IMR-90 (cell line): ENCODE measurements around the gene TPSB2. TPM values are rescaled to one million over a fixed set of nuclear protein-coding genes. Genes with fewer than 3 reads are reported as not detected.

Experiments
- ATAC-seq: fragments of 200-7000 bp; cut with Tn5 transposase; 2 replicates; pipeline ENCODE4 v1.9.1; 2020; ENCODE audit warnings: low read depth, mild to moderate bottlenecking, moderate library complexity
- BruUV-seq: library from RNA; stranded (reverse); fragments of 400-500 nt; replicated peaks from 2 replicates; lab custom pipeline; 2021; lab: Mats Ljungman, UMichigan
- CTCF ChIA-PET: fragments of 300-600 bp; formaldehyde crosslinking; extraction: SDS; loops from one replicate; lab custom pipeline; 2021; ENCODE audit warnings: antibody characterized with exemption; lab: Yijun Ruan, JAX
- POLR2A ChIA-PET: fragments of 300-600 bp; sonication (Branson Sonifier 250); formaldehyde crosslinking; loops from one replicate; lab custom pipeline; 2022; ENCODE audit warnings: antibody characterized with exemption; ENCODE audit not compliant: unreplicated experiment; lab: Charles Lee
- DNase-seq: peaks from one replicate; pipeline ENCODE4 v3.0.0; 2013
- H2AFZ ChIP-seq: replicated peaks from 2 replicates; pipeline ENCODE3; 2013; ENCODE audit warnings: low read length, mild to moderate bottlenecking; ENCODE audit not compliant: poor library complexity
- H2AK5ac ChIP-seq: 2 replicates; pipeline ENCODE4 v1.6.1; 2013; ENCODE audit warnings: low read depth, low read length, inconsistent platforms
- H2AK9ac ChIP-seq: replicated peaks from 2 replicates; pipeline ENCODE3; 2013; ENCODE audit warnings: mild to moderate bottlenecking, low read depth, low read length, moderate library complexity; ENCODE audit not compliant: poor library complexity
- H2BK120ac ChIP-seq: 2 replicates; pipeline ENCODE4 v1.6.1; 2013; ENCODE audit warnings: low read depth, low read length, inconsistent platforms
- H2BK15ac ChIP-seq: 3 replicates; pipeline ENCODE4 v1.6.1; 2013; ENCODE audit warnings: low read depth, low read length, inconsistent platforms
- H2BK20ac ChIP-seq: 2 replicates; pipeline ENCODE4 v1.6.1; 2013; ENCODE audit warnings: low read depth, mild to moderate bottlenecking, inconsistent platforms, low read length, moderate library complexity
- H2BK5ac ChIP-seq: 2 replicates; pipeline ENCODE4 v1.6.1; 2013; ENCODE audit warnings: mild to moderate bottlenecking, low read depth, low read length, inconsistent platforms; ENCODE audit not compliant: poor library complexity, severe bottlenecking
- H3K14ac ChIP-seq: replicated peaks from 2 replicates; pipeline ENCODE4 v1.6.1; 2013; ENCODE audit warnings: low read depth, low read length, inconsistent platforms
- H3K18ac ChIP-seq: 2 replicates; pipeline ENCODE4 v1.6.1; 2013; ENCODE audit warnings: low read depth, low read length, control low read depth
- H3K23ac ChIP-seq: 2 replicates; pipeline ENCODE4 v1.6.1; 2013; ENCODE audit warnings: low read depth, low read length, inconsistent platforms
- H3K27ac ChIP-seq: 2 replicates; pipeline ENCODE4 v1.5.1; 2013; ENCODE audit warnings: mild to moderate bottlenecking, control low read depth, low read length; ENCODE audit not compliant: insufficient read depth
- H3K27me3 ChIP-seq: 2 replicates; pipeline ENCODE4 v1.6.1; 2013; ENCODE audit warnings: low read length; ENCODE audit not compliant: control insufficient read depth, insufficient read depth
- H3K36me3 ChIP-seq: 2 replicates; pipeline ENCODE4 v1.6.1; 2013; ENCODE audit warnings: low read length, mixed read lengths; ENCODE audit not compliant: control insufficient read depth, insufficient read depth
- H3K4ac ChIP-seq: 2 replicates; pipeline ENCODE4 v1.6.1; 2013; ENCODE audit warnings: low read depth, low read length, inconsistent platforms
- H3K4me1 ChIP-seq: 2 replicates; pipeline ENCODE4 v1.6.1; 2013; ENCODE audit warnings: low read length, mixed read lengths; ENCODE audit not compliant: control insufficient read depth, insufficient read depth
- H3K4me2 ChIP-seq: 2 replicates; pipeline ENCODE4 v1.6.1; 2013; ENCODE audit warnings: low read depth, mild to moderate bottlenecking, control low read depth, low read length, moderate library complexity
- H3K4me3 ChIP-seq: 2 replicates; pipeline ENCODE4 v1.5.1; 2013; ENCODE audit warnings: low read depth, mild to moderate bottlenecking, control low read depth, low read length, moderate library complexity; ENCODE audit not compliant: insufficient read depth
- H3K56ac ChIP-seq: 2 replicates; pipeline ENCODE4 v1.6.1; 2013; ENCODE audit warnings: low read length, inconsistent platforms; ENCODE audit not compliant: insufficient read depth; ENCODE audit errors: extremely low read depth
- H3K79me1 ChIP-seq, 2 experiments: 2 replicates each; pipeline ENCODE4 v1.6.1; 2013; ENCODE audit warnings: low read length in 2 of 2, inconsistent platforms in 1 of 2, low read depth in 1 of 2
- H3K9ac ChIP-seq: 2 replicates; pipeline ENCODE4 v1.6.1; 2013; ENCODE audit warnings: low read depth, low read length, control low read depth
- H3K9me1 ChIP-seq: 2 replicates; pipeline ENCODE4 v1.6.1; 2013; ENCODE audit warnings: low read length, inconsistent platforms; ENCODE audit not compliant: insufficient read depth
- H3K9me3 ChIP-seq: 2 replicates; pipeline ENCODE4 v1.6.1; 2013; ENCODE audit warnings: low read length; ENCODE audit not compliant: control insufficient read depth, insufficient read depth
- H4K20me1 ChIP-seq: 2 replicates; pipeline ENCODE4 v1.6.1; 2013; ENCODE audit warnings: low read length, inconsistent platforms; ENCODE audit not compliant: insufficient read depth
- H4K5ac ChIP-seq: 2 replicates; pipeline ENCODE4 v1.6.1; 2013; ENCODE audit warnings: mild to moderate bottlenecking, low read depth, low read length, control low read depth
- H4K8ac ChIP-seq, 2 experiments: 2 replicates each; pipeline ENCODE4 v1.6.1; 2013; ENCODE audit warnings: low read depth in 2 of 2, low read length in 2 of 2, control low read depth in 1 of 2, inconsistent platforms in 1 of 2
- H4K91ac ChIP-seq: 2 replicates; pipeline ENCODE4 v1.6.1; 2013; ENCODE audit warnings: low read depth, low read length, inconsistent platforms; ENCODE audit not compliant: insufficient read depth
- BHLHE40 ChIP-seq: fragments of 150-350 bp; IDR thresholded peaks from 2 replicates; pipeline ENCODE4 v1.6.1; 2016; ENCODE audit warnings: mild to moderate bottlenecking, low read depth, low read length
- CEBPB ChIP-seq: IDR thresholded peaks from 2 replicates; pipeline ENCODE4 v1.6.1; 2012; ENCODE audit warnings: low read depth, low read length, improper control_type of control experiment
- CHD1 ChIP-seq: IDR thresholded peaks from 2 replicates; pipeline ENCODE4 v1.6.1; 2012; ENCODE audit warnings: low read depth, low read length, improper control_type of control experiment
- CTCF ChIP-seq: conservative IDR thresholded peaks from 2 replicates; pipeline ENCODE4 v1.5.1; 2012; ENCODE audit warnings: mild to moderate bottlenecking, low read depth, low read length, improper control_type of control experiment
- FOS ChIP-seq: fragments of 150-350 bp; IDR thresholded peaks from 2 replicates; pipeline ENCODE4 v1.6.1; 2016; ENCODE audit warnings: low read depth, low read length
- MAFK ChIP-seq: IDR thresholded peaks from 2 replicates; pipeline ENCODE4 v1.6.1; 2012; ENCODE audit warnings: low read depth, low read length, improper control_type of control experiment
- MAZ ChIP-seq: IDR thresholded peaks from 2 replicates; pipeline ENCODE4 v1.6.1; 2012; ENCODE audit warnings: low read depth, mild to moderate bottlenecking, low read length, improper control_type of control experiment, moderate library complexity, borderline replicate concordance
- MXI1 ChIP-seq: IDR thresholded peaks from 2 replicates; pipeline ENCODE4 v1.6.1; 2012; ENCODE audit warnings: low read depth, mild to moderate bottlenecking, low read length, moderate library complexity, borderline replicate concordance
- NFE2L2 ChIP-seq: fragments of 150-350 bp; IDR thresholded peaks from 2 replicates; pipeline ENCODE4 v1.6.1; 2016; ENCODE audit warnings: low read depth, mild to moderate bottlenecking, low read length
- POLR2A ChIP-seq: IDR thresholded peaks from 2 replicates; pipeline ENCODE4 v1.6.1; 2012; ENCODE audit warnings: mild to moderate bottlenecking, low read depth, low read length
- RAD21 ChIP-seq: IDR thresholded peaks from 2 replicates; pipeline ENCODE4 v1.6.1; 2012; ENCODE audit warnings: low read length, improper control_type of control experiment
- RCOR1 ChIP-seq: IDR thresholded peaks from 2 replicates; pipeline ENCODE4 v1.6.1; 2012; ENCODE audit warnings: mild to moderate bottlenecking, low read length, improper control_type of control experiment; ENCODE audit not compliant: insufficient replicate concordance
- RFX5 ChIP-seq: IDR thresholded peaks from 2 replicates; pipeline ENCODE4 v1.8.0; 2012; ENCODE audit warnings: low read depth, mild to moderate bottlenecking, low read length, moderate library complexity
- SMC3 ChIP-seq: fragments of 150-350 bp; IDR thresholded peaks from 2 replicates; pipeline ENCODE4 v1.6.1; 2016; ENCODE audit warnings: low read depth, mild to moderate bottlenecking, antibody characterized with exemption, low read length, moderate library complexity
- WGBS, 2 experiments: methylation state at CpG; one replicate each; pipeline versions ENCODE4 v1.1.5 to v1.1.7; 2013; ENCODE audit warnings: missing lambda C conversion rate in 2 of 2; ENCODE audit not compliant: insufficient read length in 1 of 2; ENCODE audit errors: extremely low coverage in 2 of 2; 5-methylcytosine and 5-hydroxymethylcytosine counted together
- dilution Hi-C: fragments of 300-500 bp; cut with HindIII; formaldehyde crosslinking; loops from one replicate; pipeline ENCODE4 v1.14.3; 2018; ENCODE audit warnings: low sequenced_read_pairs; ENCODE audit not compliant: unreplicated experiment
- in situ Hi-C: fragments of 300-500 bp; cut with MboI; formaldehyde crosslinking; loops from 3 replicates; pipeline ENCODE4 v1.14.3; 2019; ENCODE audit warnings: low sequenced_read_pairs, inconsistent platforms, mixed read lengths
- intact Hi-C: fragments of 100-400 bp; cut with micrococcal nuclease; formaldehyde crosslinking; loops from 2 replicates; pipeline ENCODE4 v1.10.0; 2022
- polyA plus RNA-seq, 3 experiments: library from polyadenylated mRNA; depleted of rRNA; stranded (reverse); fragments of >200 nt; gene quantifications; 2 replicates each; pipeline ENCODE4 v1.2.3, GENCODE V29; 2012; ENCODE audit warnings: low replicate concordance in 1 of 3
- total RNA-seq: library from RNA; depleted of rRNA; stranded (reverse); fragments of >200 nt; gene quantifications from 2 replicates; pipeline ENCODE4 v1.2.3, GENCODE V29; 2012
- TF ChIP-seq, protein P1 (sequence below): fragments of 150-350 bp; IDR thresholded peaks from 2 replicates; pipeline ENCODE4 v1.6.1; 2016; ENCODE audit warnings: low read depth, mild to moderate bottlenecking, low read length, moderate library complexity, borderline replicate concordance

The TPSB2 gene
- total and polyA plus RNA-seq, 2 of the 4 experiments (the other 2 are of a cell fraction), result not detected

GRCh38 chr16:1279081-1279944, 49.3 kb upstream of the TPSB2 start:
- intact Hi-C loops (no loop called here), in situ Hi-C loops (no loop called here), dilution Hi-C loops (no loop called here)
- no TSS peak for BruUV-seq
- Histone ChIP-seq H2BK15ac (no peak overlapping the region), H3K23ac (no peak overlapping the region), H4K8ac (no peak overlapping the region), H4K5ac (no peak overlapping the region), H2BK5ac (no peak overlapping the region), H4K91ac (no peak overlapping the region), H3K4me1 (no peaks in the 10 kb centered on the region), H3K18ac (no peak overlapping the region), H3K14ac (no peak overlapping the region), H2BK20ac (no peak overlapping the region), H2AK9ac (no peak overlapping the region), H2AK5ac (no peak overlapping the region), H3K9ac (no peak overlapping the region), H2AFZ (no peak overlapping the region), H3K27me3 (peaks cover 65% of the 10 kb centered on the region), H3K36me3 (no peaks in the 10 kb centered on the region), H4K20me1 (no peaks in the 10 kb centered on the region), H3K79me1 (no peaks in the 10 kb centered on the region), H3K4me2 (no peak overlapping the region), H3K27ac (no peak overlapping the region), H3K4me3 (no peak overlapping the region), H3K4ac (no peak overlapping the region), H3K56ac (no peak overlapping the region), H3K9me3 (peaks cover 2% of the 10 kb centered on the region; the same call in 1 of the 2 replicates), H2BK120ac (no peak overlapping the region), H3K9me1 (no peaks in the 10 kb centered on the region)
- DNase-seq (no peak), ATAC-seq (no peak)
- TF ChIP-seq POLR2A, result no peak
- TF ChIP-seq SMC3, result no peak
- TF ChIP-seq BHLHE40, result no peak
- TF ChIP-seq, protein P1, sequence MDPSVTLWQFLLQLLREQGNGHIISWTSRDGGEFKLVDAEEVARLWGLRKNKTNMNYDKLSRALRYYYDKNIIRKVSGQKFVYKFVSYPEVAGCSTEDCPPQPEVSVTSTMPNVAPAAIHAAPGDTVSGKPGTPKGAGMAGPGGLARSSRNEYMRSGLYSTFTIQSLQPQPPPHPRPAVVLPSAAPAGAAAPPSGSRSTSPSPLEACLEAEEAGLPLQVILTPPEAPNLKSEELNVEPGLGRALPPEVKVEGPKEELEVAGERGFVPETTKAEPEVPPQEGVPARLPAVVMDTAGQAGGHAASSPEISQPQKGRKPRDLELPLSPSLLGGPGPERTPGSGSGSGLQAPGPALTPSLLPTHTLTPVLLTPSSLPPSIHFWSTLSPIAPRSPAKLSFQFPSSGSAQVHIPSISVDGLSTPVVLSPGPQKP, result no peak
- TF ChIP-seq MXI1, result no peak
- no peak for TF ChIP-seq FOS
- no peak for TF ChIP-seq MAFK
- TF ChIP-seq RCOR1, result no peak
- no peak for TF ChIP-seq RAD21
- no peak for TF ChIP-seq CTCF
- no peak for TF ChIP-seq RFX5
- no peak for TF ChIP-seq NFE2L2
- no peak for TF ChIP-seq CEBPB
- TF ChIP-seq MAZ, result no peak
- TF ChIP-seq CHD1, result no peak
- CTCF ChIA-PET, result no interaction called here
- 66% methylated on average over 12 of the region's 30 CpGs; no CpG with 5 or more reads in 1 of the 2 experiments for WGBS, 2 experiments
- POLR2A ChIA-PET, result no interaction called here
